ENCODE data around the gene DPYD.

The DPYD gene

DNA sequence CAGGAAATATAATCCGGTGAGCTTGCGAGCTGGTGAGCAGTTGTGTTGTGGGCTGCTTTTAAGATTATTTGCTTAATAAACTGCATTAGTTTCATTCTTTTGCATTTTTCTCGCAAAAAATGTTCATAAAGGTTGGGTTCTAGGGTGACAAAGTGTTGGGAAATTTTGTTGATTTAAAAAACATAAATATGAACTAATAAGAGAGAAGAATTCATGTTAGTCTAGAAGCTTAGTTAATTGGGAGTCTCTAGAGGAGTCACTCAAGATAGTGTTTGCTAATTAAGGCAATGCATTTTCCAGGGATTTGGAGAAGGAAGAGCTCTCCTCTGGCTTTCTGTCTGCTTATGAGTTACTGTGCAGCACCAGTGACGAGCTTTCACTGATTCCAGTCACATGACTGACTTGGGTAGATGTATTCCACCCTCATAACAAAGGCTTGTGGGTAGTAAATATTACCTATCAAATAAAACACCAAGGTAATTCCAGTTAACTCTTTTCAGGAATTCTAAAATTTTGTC, 782.3 kb downstream of the DPYD start:
- DNase-seq (ENCODE audit: low spot score), result no peak

DNA sequence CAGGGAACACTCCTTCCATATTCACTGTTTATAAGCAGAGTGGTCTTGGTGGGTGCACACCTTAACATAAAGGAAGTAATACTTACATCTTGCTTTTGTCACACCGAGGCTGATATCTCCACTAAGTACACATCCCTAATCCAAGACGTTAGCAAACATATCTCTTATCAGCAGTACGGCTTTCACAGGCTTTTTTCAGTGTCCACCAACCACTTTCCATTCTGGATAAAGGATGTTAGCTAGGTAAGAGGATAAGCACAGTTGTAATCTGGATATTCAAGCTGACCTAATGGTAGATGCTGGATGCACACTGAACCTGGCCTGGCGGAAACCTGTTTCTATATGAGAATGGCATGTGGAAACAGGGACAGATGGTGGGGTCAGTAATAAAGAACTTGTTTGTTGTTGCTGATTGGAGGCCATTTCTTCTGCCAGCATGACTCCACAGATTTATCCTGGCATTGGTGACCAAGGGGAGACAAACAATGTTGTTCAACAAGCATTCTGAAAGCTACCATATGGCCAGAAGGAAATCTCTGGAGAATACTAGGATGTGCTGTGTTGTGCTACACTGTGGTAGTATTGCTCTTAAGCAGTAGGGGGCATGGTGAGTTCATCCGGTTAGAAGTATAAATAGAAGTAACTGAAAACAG, 782.8 kb downstream of the DPYD start:
- DNase-seq (ENCODE audit: low spot score), result peak; percentile 31

DNA sequence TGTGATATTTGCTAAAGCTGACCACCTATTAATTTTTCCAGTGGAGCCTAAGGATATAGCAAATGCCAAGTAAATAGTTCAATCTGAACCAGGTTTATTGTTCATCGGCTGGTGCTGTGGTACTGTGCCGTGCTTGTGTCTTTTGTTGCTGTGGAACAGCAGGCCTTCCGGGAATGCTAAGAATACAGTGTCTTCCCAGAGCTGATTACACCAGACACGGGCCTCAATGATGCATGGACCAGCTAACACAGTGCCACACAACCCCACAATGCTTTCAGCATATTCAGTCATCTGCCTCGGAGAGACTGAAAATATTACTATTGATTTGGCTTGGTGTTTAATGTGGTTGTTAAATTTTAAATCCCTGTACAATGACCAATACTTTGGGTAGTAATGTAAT, 783.8 kb downstream of the DPYD start:
- DNase-seq (ENCODE audit: low spot score), result no peak

- DNase-seq (ENCODE audit: low spot score), result no peak
Observed at GRCh38 chr1:97135972-97136371, 784.9 kb downstream of the DPYD start.

DNA sequence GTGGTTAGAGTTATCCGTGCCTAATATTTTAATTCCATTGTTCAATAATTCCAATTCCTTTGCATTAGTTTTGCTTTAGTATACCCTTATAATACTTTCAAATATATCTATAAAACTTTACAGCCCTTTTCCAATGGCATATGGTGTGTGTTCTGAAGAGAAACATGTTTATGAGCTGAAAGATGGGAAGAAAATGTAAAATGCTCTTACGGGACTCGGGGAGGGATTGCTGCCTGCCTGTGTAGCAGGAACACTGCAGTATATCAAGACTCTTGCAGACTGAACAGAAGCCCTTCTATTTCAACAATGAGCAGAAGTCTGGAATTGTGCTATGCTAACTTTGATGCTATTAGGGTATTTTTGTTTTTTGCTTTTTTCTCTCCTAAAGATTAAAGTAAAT, 792.4 kb downstream of the DPYD start:
- no peak for DNase-seq (ENCODE audit: low spot score)

- no peak for DNase-seq (ENCODE audit: low spot score)
Observed at GRCh38 chr1:97123717-97124431, 797.0 kb downstream of the DPYD start.

DNA sequence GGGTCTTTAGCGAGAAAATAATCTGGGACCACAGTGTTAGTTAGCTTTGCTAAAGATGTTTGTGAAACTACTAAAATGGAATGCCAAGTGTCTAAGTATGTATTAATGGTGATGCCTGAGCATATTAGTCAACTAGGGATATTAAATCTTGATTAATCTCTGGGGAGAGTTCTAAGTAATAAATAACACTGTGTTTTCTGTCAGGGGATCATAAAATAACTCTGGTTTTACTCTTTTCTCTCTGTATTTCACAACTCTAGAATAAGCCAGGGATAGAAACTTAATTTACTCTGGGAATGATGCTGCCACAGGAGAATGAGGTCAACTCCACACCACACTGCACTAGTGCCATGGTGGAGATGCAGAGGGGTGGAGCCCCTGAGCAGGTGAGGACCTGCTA, 800.0 kb downstream of the DPYD start:
- no peak for DNase-seq (ENCODE audit: low spot score)

DNA sequence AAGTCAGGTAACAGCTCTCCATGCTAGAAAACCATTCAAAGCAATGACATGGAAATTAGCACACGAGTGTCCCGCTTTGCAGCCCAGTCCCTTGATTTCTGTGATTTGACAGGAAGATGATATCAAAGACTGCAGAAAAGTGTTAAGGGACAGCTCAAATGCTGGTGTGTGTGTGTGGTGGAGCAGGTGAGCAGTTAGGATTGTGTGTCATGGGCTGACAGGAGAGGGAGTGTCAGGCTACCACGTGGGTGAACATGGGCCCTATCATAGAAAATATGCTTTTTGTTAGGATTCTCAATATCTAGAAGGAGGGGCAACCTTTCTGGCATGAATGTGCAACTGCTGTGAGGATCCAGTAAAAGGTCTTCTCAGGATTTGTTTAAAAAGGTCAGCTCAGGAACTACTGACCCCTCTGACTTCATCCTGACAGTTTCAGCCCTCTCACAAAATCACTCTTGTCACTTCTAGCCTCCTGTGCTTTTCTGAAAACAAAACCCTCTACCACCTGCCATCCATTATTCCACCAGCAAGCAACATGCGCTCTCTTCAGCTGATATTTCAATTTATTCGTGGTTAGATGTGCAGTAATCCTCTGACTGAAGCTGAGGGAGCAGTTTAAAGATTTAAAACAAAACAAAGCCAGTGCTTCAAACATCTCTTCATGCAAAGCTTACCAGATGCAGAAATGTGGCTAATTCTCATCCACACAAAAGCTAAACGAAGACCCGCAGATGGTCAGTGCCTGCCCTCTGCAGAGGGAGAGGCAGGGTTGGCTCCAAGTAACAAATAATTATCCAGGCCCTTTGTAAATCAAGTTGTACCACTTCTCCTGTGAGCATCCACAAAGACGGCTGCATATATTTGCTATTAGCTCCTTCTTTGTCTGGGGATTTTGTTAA, 801.3 kb downstream of the DPYD start:
- DNase-seq (ENCODE audit: low spot score), result no peak

- DNase-seq (ENCODE audit: low spot score), result no peak
Observed at GRCh38 chr1:97114842-97115241, 806.0 kb downstream of the DPYD start.

DNA sequence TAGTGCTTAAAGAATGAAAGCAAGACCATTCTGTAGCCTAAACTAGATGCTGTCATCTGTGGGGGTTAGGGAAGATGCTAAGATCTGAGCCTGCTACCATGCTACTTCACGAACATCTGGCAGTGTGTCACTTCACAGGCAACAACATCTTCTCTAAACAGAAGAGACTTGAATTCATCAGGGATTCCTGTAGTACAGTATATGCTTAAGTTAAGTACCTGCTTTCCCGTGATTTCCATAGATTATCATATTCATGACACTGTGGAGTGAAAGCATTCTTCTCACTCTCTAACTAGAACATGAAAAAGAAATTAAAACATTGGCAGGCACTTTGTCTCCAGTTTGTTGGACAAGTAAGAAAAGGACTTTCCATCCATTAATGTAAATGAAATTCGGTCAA, 808.4 kb downstream of the DPYD start:
- DNase-seq (ENCODE audit: low spot score), result no peak

- no peak for DNase-seq (ENCODE audit: low spot score)
Observed at GRCh38 chr1:97108179-97108578, 812.7 kb downstream of the DPYD start.

GRCh38 chr1:97105531-97105930, 815.3 kb downstream of the DPYD start:
- no peak for DNase-seq (ENCODE audit: low spot score)

GRCh38 chr1:97101509-97101908, 819.3 kb downstream of the DPYD start:
- no peak for DNase-seq (ENCODE audit: low spot score)

DNA sequence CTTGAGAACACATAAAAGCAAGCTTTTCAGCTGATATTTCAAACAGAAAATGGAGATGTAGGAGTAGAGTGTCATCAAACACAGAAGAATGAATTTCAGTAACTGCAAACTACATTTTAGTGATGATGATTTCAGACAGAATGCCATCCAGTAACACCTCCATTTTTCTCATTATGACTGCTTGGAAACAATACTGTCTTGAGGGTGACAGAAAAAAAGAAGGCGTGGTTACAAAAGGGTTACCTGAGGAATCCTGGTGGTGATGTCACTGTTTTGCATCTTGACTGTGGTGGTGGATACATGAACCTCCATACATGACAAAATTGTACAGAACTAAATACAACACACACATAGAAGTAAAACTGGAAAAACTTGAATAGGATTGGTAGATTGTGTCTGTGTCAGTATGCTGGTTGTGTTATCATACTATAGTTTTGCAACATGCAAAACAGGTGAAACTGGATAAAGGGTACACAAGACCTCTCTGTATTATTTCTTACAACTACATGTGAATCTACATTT, 823.4 kb downstream of the DPYD start:
- DNase-seq (ENCODE audit: low spot score), result no peak

- DNase-seq (ENCODE audit: low spot score), result no peak
Observed at GRCh38 chr1:97095764-97096163, 825.1 kb downstream of the DPYD start.

GRCh38 chr1:97094247-97094972, 826.4 kb downstream of the DPYD start:
- DNase-seq (ENCODE audit: low spot score), result peak; percentile 7

GRCh38 chr1:97093741-97094140, 827.1 kb downstream of the DPYD start:
- no peak for DNase-seq (ENCODE audit: low spot score)

- no peak for DNase-seq (ENCODE audit: low spot score)
Observed at GRCh38 chr1:97092824-97093223, 828.0 kb downstream of the DPYD start.

- no peak for DNase-seq (ENCODE audit: low spot score)
Observed at GRCh38 chr1:97091679-97092078, 829.2 kb downstream of the DPYD start.

DNA sequence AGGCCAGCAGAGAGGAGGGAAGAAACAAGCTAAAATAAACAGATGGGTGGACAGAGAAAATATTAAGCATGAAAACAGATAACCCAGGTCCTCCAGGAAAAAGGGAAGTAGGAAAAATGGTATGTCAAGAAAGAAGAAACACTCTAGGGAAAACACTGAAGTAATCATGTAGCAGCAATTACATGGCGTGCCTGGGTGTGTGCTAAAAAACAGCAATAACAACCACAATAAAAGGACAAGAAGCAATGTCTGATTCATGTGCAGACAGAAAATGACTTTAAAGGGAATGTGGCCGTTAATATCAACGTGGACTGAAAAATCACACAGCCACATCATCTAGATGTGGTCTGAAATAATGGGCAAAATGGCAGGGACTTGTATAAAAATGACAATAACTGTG, 829.6 kb downstream of the DPYD start:
- no peak for DNase-seq (ENCODE audit: low spot score)

- no peak for DNase-seq (ENCODE audit: low spot score)
Observed at GRCh38 chr1:97090725-97091124, 830.1 kb downstream of the DPYD start.

DNA sequence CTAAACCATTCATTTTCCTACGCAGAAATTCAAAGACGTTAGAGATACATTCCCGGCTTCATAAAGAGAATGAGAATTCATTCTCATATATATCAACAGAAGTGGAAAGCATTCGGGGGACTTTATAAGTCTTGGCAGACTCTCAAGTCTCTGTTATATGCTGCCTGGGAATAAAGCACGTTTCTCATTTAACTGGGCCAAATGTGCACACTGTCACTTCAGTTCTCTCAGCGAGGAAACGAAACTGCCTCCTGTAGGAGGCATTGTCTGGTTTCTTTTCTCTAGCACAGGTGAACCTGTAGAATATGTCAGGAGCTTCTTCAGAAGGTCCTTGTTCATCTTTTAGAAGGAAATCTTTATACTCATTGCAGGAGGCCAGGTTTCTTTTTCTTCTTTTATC, 831.7 kb downstream of the DPYD start:
- no peak for DNase-seq (ENCODE audit: low spot score)
